Activated T-helper 2 cell treated with anti-CD3 and anti-CD28 coated beads, Interferon-gamma antibody, Interleukin-2, Interleukin-4, amounts not matched to agents 10 μg/mL and 5 μg/mL and 100 μg/mL, durations not matched to agents 14 hours and 24 hours and 36 hours (primary cell): ENCODE results near the gene ZC3H12D. TPM values are rescaled to one million over a fixed set of nuclear protein-coding genes. Genes with fewer than 3 reads are reported as not detected.
"Not testable (repeated sequence)": the region's sequence is repeated elsewhere in the genome, so short reads cannot be mapped to it uniquely, and the experiment has no call there.

Experiments
- DNase-seq: peaks from one replicate; pipeline ENCODE4 v3.0.0; 2021; ENCODE audit warnings: low spot score
- H3K27ac Mint-ChIP-seq: one replicate; pipeline ENCODE4 v1.8.0; 2021; ENCODE audit warnings: mixed read lengths
- H3K27me3 Mint-ChIP-seq: one replicate; pipeline ENCODE4 v1.8.0; 2021; ENCODE audit warnings: low read depth, mixed read lengths
- H3K36me3 Mint-ChIP-seq: one replicate; pipeline ENCODE4 v1.8.0; 2021; ENCODE audit warnings: low read depth, mixed read lengths
- H3K4me1 Mint-ChIP-seq: one replicate; pipeline ENCODE4 v1.8.0; 2021; ENCODE audit warnings: low read depth, mixed read lengths
- H3K4me3 Mint-ChIP-seq: one replicate; pipeline ENCODE4 v1.8.0; 2021; ENCODE audit warnings: low read depth, mild to moderate bottlenecking, moderate library complexity, mixed read lengths
- H3K9me3 Mint-ChIP-seq: one replicate; pipeline ENCODE4 v1.8.0; 2021; ENCODE audit warnings: mixed read lengths
- intact Hi-C: fragments of 100-400 bp; cut with micrococcal nuclease; formaldehyde crosslinking; loops from one replicate; pipeline ENCODE4 v1.15.1; 2023
- total RNA-seq: library from RNA; stranded (reverse); gene quantifications from 2 replicates; pipeline ENCODE4 v1.2.3, GENCODE V29; 2022

Gene ZC3H12D
- total RNA-seq, 1 donor from 2014 or later: 15.6 TPM

GRCh38 chr6:149497365-149497764 lies 12.6 kb upstream of the ZC3H12D start:
- Mint-ChIP-seq H3K9me3 (no peaks in the 10 kb centered on the region), H3K27ac (peak overlapping the region; percentile 88), H3K36me3 (peaks cover 27% of the 10 kb centered on the region), H3K4me3 (no peak overlapping the region), H3K4me1 (peaks cover 61% of the 10 kb centered on the region), H3K27me3 (no peaks in the 10 kb centered on the region)
- DNase-seq: no peak
- intact Hi-C loops: loop anchor here (5.0 kb wide), 3 partner anchors 285 to 740 kb away; no protein-coding TSS in a partner anchor

- H3K9me3 Mint-ChIP-seq, H3K27me3 Mint-ChIP-seq, DNase-seq, H3K4me3 Mint-ChIP-seq: not testable (repeated sequence)
- peaks cover 62% of the 10 kb centered on the region for H3K4me1 Mint-ChIP-seq
- H3K27ac Mint-ChIP-seq: peak overlapping the region; percentile 88
- intact Hi-C loops: loop anchor here (5.0 kb wide), 3 partner anchors 284 to 739 kb away; no protein-coding TSS in a partner anchor
- H3K36me3 Mint-ChIP-seq: peaks cover 22% of the 10 kb centered on the region
Measured at GRCh38 chr6:149496597-149496996, 11.8 kb upstream of the ZC3H12D start.

GRCh38 chr6:149495349-149496016 lies 10.7 kb upstream of the ZC3H12D start:
- Mint-ChIP-seq H3K27ac (peak overlapping the region; percentile 88), H3K4me3 (peak overlapping the region; percentile 22), H3K4me1 (peaks cover 61% of the 10 kb centered on the region), H3K36me3 (peaks cover 19% of the 10 kb centered on the region)
- H3K27me3 Mint-ChIP-seq, DNase-seq, H3K9me3 Mint-ChIP-seq: not testable (repeated sequence)
- intact Hi-C loops: loop anchor here (1.0 to 5.0 kb wide), 6 partner anchors 10 to 738 kb away; partner anchors contain the start of gene ZC3H12D

- H3K27me3 Mint-ChIP-seq, H3K9me3 Mint-ChIP-seq: not testable (repeated sequence)
- H3K27ac Mint-ChIP-seq: peak overlapping the region; percentile 88
- H3K4me3 Mint-ChIP-seq: peak overlapping the region; percentile 22
- peaks cover 14% of the 10 kb centered on the region for H3K36me3 Mint-ChIP-seq
- peaks cover 59% of the 10 kb centered on the region for H3K4me1 Mint-ChIP-seq
- DNase-seq: peak; percentile 49
- intact Hi-C loops: loop anchor here (1.0 to 5.0 kb wide), 6 partner anchors 10 to 738 kb away; partner anchors contain the start of gene ZC3H12D
Measured at GRCh38 chr6:149494810-149495209, 10.0 kb upstream of the ZC3H12D start.

- Mint-ChIP-seq H3K27ac (peak overlapping the region; percentile 88), H3K27me3 (no peaks in the 10 kb centered on the region), H3K4me1 (peaks cover 63% of the 10 kb centered on the region), H3K36me3 (peaks cover 13% of the 10 kb centered on the region), H3K9me3 (no peaks in the 10 kb centered on the region), H3K4me3 (no peak overlapping the region)
- intact Hi-C loops: loop anchor here (2.0 kb wide), 1 partner anchor 55 kb away; no protein-coding TSS in a partner anchor
- no peak for DNase-seq
Measured at GRCh38 chr6:149493761-149494320, 9.0 kb upstream of the ZC3H12D start.

- Mint-ChIP-seq H3K27ac (peak overlapping the region; percentile 57), H3K4me3 (no peak overlapping the region), H3K36me3 (peaks cover 11% of the 10 kb centered on the region), H3K27me3 (no peaks in the 10 kb centered on the region), H3K4me1 (peaks cover 66% of the 10 kb centered on the region), H3K9me3 (no peaks in the 10 kb centered on the region)
- no peak for DNase-seq
- intact Hi-C loops: no loop called here
Measured at GRCh38 chr6:149492798-149493343, 8.1 kb upstream of the ZC3H12D start.

- H3K9me3 Mint-ChIP-seq: no peaks in the 10 kb centered on the region
- DNase-seq: no peak
- intact Hi-C loops: loop anchor here (5.0 kb wide), 2 partner anchors 173 to 257 kb away; partner anchors contain the start of genes NUP43, PCMT1 and TAB2
- peak overlapping the region; percentile 5 for H3K27ac Mint-ChIP-seq
- no peaks in the 10 kb centered on the region for H3K36me3 Mint-ChIP-seq
- no peaks in the 10 kb centered on the region for H3K27me3 Mint-ChIP-seq
- peaks cover 49% of the 10 kb centered on the region for H3K4me1 Mint-ChIP-seq
- H3K4me3 Mint-ChIP-seq: no peak overlapping the region
Measured at GRCh38 chr6:149489967-149490366, 5.2 kb upstream of the ZC3H12D start.

- peak overlapping the region; percentile 48 for H3K27ac Mint-ChIP-seq
- peaks cover 44% of the 10 kb centered on the region for H3K4me1 Mint-ChIP-seq
- H3K9me3 Mint-ChIP-seq: no peaks in the 10 kb centered on the region
- no peaks in the 10 kb centered on the region for H3K36me3 Mint-ChIP-seq
- intact Hi-C loops: loop anchor here (5.0 kb wide), 2 partner anchors 172 to 258 kb away; partner anchors contain the start of genes NUP43, PCMT1 and TAB2
- no peak overlapping the region for H3K4me3 Mint-ChIP-seq
- no peaks in the 10 kb centered on the region for H3K27me3 Mint-ChIP-seq
- no peak for DNase-seq
Measured at GRCh38 chr6:149488815-149489214, 4.0 kb upstream of the ZC3H12D start.

GRCh38 chr6:149487316-149487715 lies 2.5 kb upstream of the ZC3H12D start:
- H3K27me3 Mint-ChIP-seq: no peaks in the 10 kb centered on the region
- peaks cover 43% of the 10 kb centered on the region for H3K4me1 Mint-ChIP-seq
- DNase-seq: no peak
- peaks cover 4% of the 10 kb centered on the region for H3K36me3 Mint-ChIP-seq
- no peak overlapping the region for H3K27ac Mint-ChIP-seq
- H3K9me3 Mint-ChIP-seq: no peaks in the 10 kb centered on the region
- intact Hi-C loops: loop anchor here (5.0 kb wide), 2 partner anchors 170 to 260 kb away; partner anchors contain the start of genes NUP43, PCMT1 and TAB2
- no peak overlapping the region for H3K4me3 Mint-ChIP-seq

- DNase-seq: no peak
- Mint-ChIP-seq H3K4me1 (peaks cover 52% of the 10 kb centered on the region), H3K27me3 (no peaks in the 10 kb centered on the region), H3K4me3 (peak overlapping the region; percentile 79), H3K9me3 (no peaks in the 10 kb centered on the region), H3K27ac (peak overlapping the region; percentile 99), H3K36me3 (peaks cover 19% of the 10 kb centered on the region)
- intact Hi-C loops: loop anchor here (1.0 to 2.0 kb wide), 2 partner anchors 17 to 452 kb away; no protein-coding TSS in a partner anchor
Measured at GRCh38 chr6:149483849-149484655, 762 bp downstream of the ZC3H12D start.

GRCh38 chr6:149483334-149483725 lies 1.5 kb downstream of the ZC3H12D start:
- H3K27me3 Mint-ChIP-seq: no peaks in the 10 kb centered on the region
- H3K36me3 Mint-ChIP-seq: peaks cover 25% of the 10 kb centered on the region
- peak overlapping the region; percentile 99 for H3K27ac Mint-ChIP-seq
- H3K4me3 Mint-ChIP-seq: peak overlapping the region; percentile 79
- peaks cover 46% of the 10 kb centered on the region for H3K4me1 Mint-ChIP-seq
- intact Hi-C loops: no loop called here
- H3K9me3 Mint-ChIP-seq: no peaks in the 10 kb centered on the region
- DNase-seq: no peak
